Neuron (in vitro differentiated cells): ENCODE measurements around the gene CHST15.

Experiments
- H2AFZ ChIP-seq: one replicate; pipeline ENCODE4 v1.6.1; 2013; ENCODE audit warnings: low read depth, mild to moderate bottlenecking, inconsistent platforms, low read length, moderate library complexity
- H3K27me3 ChIP-seq: one replicate; pipeline ENCODE4 v1.6.1; 2013; ENCODE audit warnings: low read length; ENCODE audit not compliant: insufficient read depth
- H3K36me3 ChIP-seq: one replicate; pipeline ENCODE4 v1.6.1; 2013; ENCODE audit warnings: low read length; ENCODE audit not compliant: insufficient read depth
- H3K4me1 ChIP-seq: one replicate; pipeline ENCODE4 v1.6.1; 2013; ENCODE audit warnings: low read length; ENCODE audit not compliant: insufficient read depth
- H3K4me3 ChIP-seq: 2 replicates; pipeline ENCODE4 v1.5.1; 2013; ENCODE audit warnings: mild to moderate bottlenecking, low read length, moderate library complexity
- H3K9me3 ChIP-seq: one replicate; pipeline ENCODE4 v1.6.1; 2013; ENCODE audit warnings: low read length

CHST15 gene

GRCh38 chr10:124005091-124005490 lies 88.3 kb downstream of the CHST15 start:
- H3K27me3 ChIP-seq = no peaks in the 10 kb centered on the region
- H3K4me3 ChIP-seq = no peak overlapping the region
- peaks cover 12% of the 10 kb centered on the region for H3K36me3 ChIP-seq
- H2AFZ ChIP-seq = no peak overlapping the region
- H3K9me3 ChIP-seq = no peaks in the 10 kb centered on the region
- H3K4me1 ChIP-seq = peaks cover 2% of the 10 kb centered on the region

GRCh38 chr10:124004663-124005004 lies 88.8 kb downstream of the CHST15 start:
- Histone ChIP-seq H3K27me3 (no peaks in the 10 kb centered on the region), H3K4me1 (peaks cover 2% of the 10 kb centered on the region), H2AFZ (no peak overlapping the region), H3K4me3 (no peak overlapping the region), H3K9me3 (no peaks in the 10 kb centered on the region), H3K36me3 (peaks cover 9% of the 10 kb centered on the region)

GRCh38 chr10:124003871-124004662 lies 89.3 kb downstream of the CHST15 start:
- Histone ChIP-seq H3K9me3 (no peaks in the 10 kb centered on the region), H3K4me1 (peaks cover 2% of the 10 kb centered on the region), H3K36me3 (peaks cover 6% of the 10 kb centered on the region), H3K27me3 (no peaks in the 10 kb centered on the region), H2AFZ (no peak overlapping the region), H3K4me3 (no peak overlapping the region)

- H2AFZ ChIP-seq = no peak overlapping the region
- no peaks in the 10 kb centered on the region for H3K9me3 ChIP-seq
- H3K27me3 ChIP-seq = no peaks in the 10 kb centered on the region
- no peak overlapping the region for H3K4me3 ChIP-seq
- peaks cover 2% of the 10 kb centered on the region for H3K4me1 ChIP-seq
- peaks cover 3% of the 10 kb centered on the region for H3K36me3 ChIP-seq
Measured at GRCh38 chr10:124003481-124003870, 89.9 kb downstream of the CHST15 start.

- Histone ChIP-seq H3K4me1 (peaks cover 2% of the 10 kb centered on the region), H3K27me3 (no peaks in the 10 kb centered on the region), H2AFZ (no peak overlapping the region), H3K4me3 (no peak overlapping the region), H3K36me3 (no peaks in the 10 kb centered on the region), H3K9me3 (no peaks in the 10 kb centered on the region)
Measured at GRCh38 chr10:124003070-124003419, 90.4 kb downstream of the CHST15 start.

- peaks cover 2% of the 10 kb centered on the region for H3K4me1 ChIP-seq
- no peaks in the 10 kb centered on the region for H3K27me3 ChIP-seq
- no peak overlapping the region for H2AFZ ChIP-seq
- no peaks in the 10 kb centered on the region for H3K9me3 ChIP-seq
- H3K36me3 ChIP-seq = no peaks in the 10 kb centered on the region
- no peak overlapping the region for H3K4me3 ChIP-seq
Measured at GRCh38 chr10:124002391-124003069, 90.9 kb downstream of the CHST15 start.

GRCh38 chr10:124001391-124002148 lies 91.8 kb downstream of the CHST15 start:
- no peak overlapping the region for H2AFZ ChIP-seq
- no peak overlapping the region for H3K4me3 ChIP-seq
- peaks cover 2% of the 10 kb centered on the region for H3K4me1 ChIP-seq
- H3K36me3 ChIP-seq = no peaks in the 10 kb centered on the region
- H3K9me3 ChIP-seq = no peaks in the 10 kb centered on the region
- H3K27me3 ChIP-seq = no peaks in the 10 kb centered on the region

- Histone ChIP-seq H3K27me3 (no peaks in the 10 kb centered on the region), H3K4me1 (no peaks in the 10 kb centered on the region), H3K36me3 (no peaks in the 10 kb centered on the region), H2AFZ (no peak overlapping the region), H3K4me3 (no peak overlapping the region), H3K9me3 (no peaks in the 10 kb centered on the region)
Measured at GRCh38 chr10:124000792-124001201, 92.6 kb downstream of the CHST15 start.

- H3K4me1 ChIP-seq = peaks cover under 1% of the 10 kb centered on the region
- H3K9me3 ChIP-seq = no peaks in the 10 kb centered on the region
- H2AFZ ChIP-seq = no peak overlapping the region
- H3K27me3 ChIP-seq = no peaks in the 10 kb centered on the region
- H3K36me3 ChIP-seq = no peaks in the 10 kb centered on the region
- no peak overlapping the region for H3K4me3 ChIP-seq
Measured at GRCh38 chr10:123999956-124000615, 93.3 kb downstream of the CHST15 start.

- Histone ChIP-seq H3K27me3 (no peaks in the 10 kb centered on the region), H3K4me1 (peaks cover 4% of the 10 kb centered on the region), H3K4me3 (no peak overlapping the region), H3K9me3 (no peaks in the 10 kb centered on the region), H3K36me3 (no peaks in the 10 kb centered on the region), H2AFZ (no peak overlapping the region)
Measured at GRCh38 chr10:123999261-123999660, 94.1 kb downstream of the CHST15 start.

GRCh38 chr10:123998197-123999141 lies 94.9 kb downstream of the CHST15 start:
- H3K27me3 ChIP-seq = peaks cover 6% of the 10 kb centered on the region
- H3K4me1 ChIP-seq = peaks cover 4% of the 10 kb centered on the region
- no peaks in the 10 kb centered on the region for H3K9me3 ChIP-seq
- H3K36me3 ChIP-seq = no peaks in the 10 kb centered on the region
- no peak overlapping the region for H3K4me3 ChIP-seq
- no peak overlapping the region for H2AFZ ChIP-seq

GRCh38 chr10:123997486-123998196 lies 95.8 kb downstream of the CHST15 start:
- no peaks in the 10 kb centered on the region for H3K9me3 ChIP-seq
- H3K27me3 ChIP-seq = peaks cover 6% of the 10 kb centered on the region
- peaks cover 4% of the 10 kb centered on the region for H3K4me1 ChIP-seq
- H3K4me3 ChIP-seq = no peak overlapping the region
- no peak overlapping the region for H2AFZ ChIP-seq
- H3K36me3 ChIP-seq = no peaks in the 10 kb centered on the region
